B cell (primary cell): ENCODE data around the gene RNU5B-1. TPM values are rescaled to one million over a fixed set of nuclear protein-coding genes. Genes with fewer than 3 reads are reported as not detected.

ENCODE experiments used
- ATAC-seq: fragments of 200-7000 bp; cut with Tn5 transposase; one replicate; pipeline ENCODE4 v1.10.0; 2021; ENCODE audit warnings: low read depth, mild to moderate bottlenecking, moderate number of reproducible peaks, moderate library complexity
- CTCF ChIA-PET: fragments of 350-600 bp; sonication (Branson Sonifier 250); formaldehyde crosslinking; loops from one replicate; lab custom pipeline; 2021; ENCODE audit warnings: antibody characterized with exemption, inconsistent platforms; lab: Charles Lee
- POLR2A ChIA-PET: fragments of 350-600 bp; sonication (Branson Sonifier 250); formaldehyde crosslinking; loops from one replicate; lab custom pipeline; 2021; ENCODE audit warnings: antibody characterized with exemption; lab: Charles Lee
- DNase-seq: peaks from one replicate; pipeline ENCODE4 v3.0.0; 2013
- H2AFZ ChIP-seq: 2 replicates; pipeline ENCODE4 v1.6.1; 2012; ENCODE audit warnings: mild to moderate bottlenecking, low read depth, low read length; ENCODE audit not compliant: insufficient read depth, poor library complexity, severe bottlenecking
- H3K27ac ChIP-seq, 2 donors: 1 replicate in 1 of 2; 2 replicates in 1 of 2; pipeline ENCODE4 v1.5.1; 2012 to 2013; ENCODE audit warnings: low read length in 2 of 2, mild to moderate bottlenecking in 2 of 2, moderate library complexity in 1 of 2
- H3K27me3 ChIP-seq, 4 experiments: fragments of 200-600 bp in 1 of 4; sonication (generic) in 1 of 4; replicated peaks in 1 of 4; 1 replicate in 2 of 4; 2 replicates in 2 of 4; pipeline versions ENCODE4 v1.6.1 to v1.7.0; 2013 to 2016; ENCODE audit warnings: low read length in 3 of 4, mild to moderate bottlenecking in 2 of 4, mixed read lengths in 1 of 4, moderate library complexity in 1 of 4; ENCODE audit not compliant: insufficient read depth in 4 of 4, control insufficient read depth in 3 of 4; ENCODE audit errors: control extremely low read depth in 1 of 4
- H3K36me3 ChIP-seq, 2 experiments: replicated peaks in 1 of 2; 1 replicate in 1 of 2; 2 replicates in 1 of 2; pipeline versions ENCODE4 v1.6.1 to v1.7.1; 2013; ENCODE audit warnings: low read length in 1 of 2; ENCODE audit not compliant: insufficient read depth in 2 of 2, control insufficient read depth in 1 of 2; ENCODE audit errors: control extremely low read depth in 1 of 2, extremely low read depth in 1 of 2
- H3K4me1 ChIP-seq, 2 donors: fragments of 200-600 bp in 1 of 2; sonication (generic) in 1 of 2; 1 replicate in 1 of 2; 2 replicates in 1 of 2; pipeline versions ENCODE4 v1.5.1 to v1.6.1; 2013 to 2017; ENCODE audit warnings: low read length in 2 of 2; ENCODE audit not compliant: control insufficient read depth in 2 of 2, insufficient read depth in 2 of 2
- H3K4me2 ChIP-seq: replicated peaks from 2 replicates; pipeline ENCODE3; 2012; ENCODE audit warnings: mild to moderate bottlenecking, low read depth, low read length; ENCODE audit not compliant: poor library complexity, severe bottlenecking
- H3K4me3 ChIP-seq, 5 experiments: fragments of 200-600 bp in 1 of 5; sonication (generic) in 1 of 5; 1 replicate in 3 of 5; 2 replicates in 2 of 5; pipeline versions ENCODE4 v1.5.1 to v1.7.0; 2011 to 2016; ENCODE audit warnings: low read length in 4 of 5, mild to moderate bottlenecking in 4 of 5, low read depth in 2 of 5, control low read depth in 1 of 5, moderate library complexity in 1 of 5; ENCODE audit not compliant: insufficient read depth in 1 of 5; ENCODE audit errors: control extremely low read depth in 1 of 5, extremely low read depth in 1 of 5
- H3K79me2 ChIP-seq: fragments of 200-600 bp; sonication (generic); one replicate; pipeline ENCODE4 v1.6.0; 2016; ENCODE audit warnings: low read length; ENCODE audit not compliant: control insufficient read depth, insufficient read depth
- H3K9ac ChIP-seq: fragments of 200-600 bp; sonication (generic); 2 replicates; pipeline ENCODE4 v1.6.1; 2017; ENCODE audit warnings: mild to moderate bottlenecking, low read length, moderate library complexity
- H3K9me3 ChIP-seq, 3 donors: one replicate each; pipeline versions ENCODE4 v1.6.1 to v1.7.1; 2013; ENCODE audit warnings: low read length in 2 of 3; ENCODE audit not compliant: control insufficient read depth in 2 of 3, insufficient read depth in 1 of 3; ENCODE audit errors: control extremely low read depth in 1 of 3
- H4K20me1 ChIP-seq: 2 replicates; pipeline ENCODE4 v1.6.0; 2012; ENCODE audit warnings: mild to moderate bottlenecking, low read length; ENCODE audit not compliant: insufficient read depth, control insufficient read depth, poor library complexity, severe bottlenecking
- H3K27ac Mint-ChIP-seq: one replicate; pipeline ENCODE4 v1.8.0; 2021; ENCODE audit warnings: mixed read lengths
- H3K27me3 Mint-ChIP-seq: one replicate; pipeline ENCODE4 v1.8.0; 2021; ENCODE audit warnings: mixed read lengths
- H3K4me1 Mint-ChIP-seq: one replicate; pipeline ENCODE4 v1.8.0; 2021; ENCODE audit warnings: mixed read lengths
- H3K4me3 Mint-ChIP-seq: one replicate; pipeline ENCODE4 v1.8.0; 2021; ENCODE audit warnings: mixed read lengths
- H3K9me3 Mint-ChIP-seq: one replicate; pipeline ENCODE4 v1.8.0; 2022; ENCODE audit warnings: mixed read lengths; ENCODE audit not compliant: insufficient read depth
- EZH2 ChIP-seq: IDR thresholded peaks from 2 replicates; pipeline ENCODE4 v1.6.1; 2012; ENCODE audit warnings: borderline replicate concordance, low read depth, mild to moderate bottlenecking, moderate library complexity, low read length; ENCODE audit not compliant: insufficient read depth, poor library complexity, severe bottlenecking
- WGBS: methylation state at CpG from one replicate; pipeline ENCODE4 v1.1.5; 2013; ENCODE audit warnings: missing lambda C conversion rate; ENCODE audit not compliant: insufficient coverage; 5-methylcytosine and 5-hydroxymethylcytosine counted together
- intact Hi-C: fragments of 100-400 bp; cut with micrococcal nuclease; formaldehyde crosslinking; loops from one replicate; pipeline ENCODE4 v1.10.0; 2022
- polyA plus RNA-seq: library from polyadenylated mRNA; depleted of rRNA; stranded (reverse); fragments of >200 nt; gene quantifications from 2 replicates; pipeline ENCODE4 v1.2.3, GENCODE V29; 2012
- total RNA-seq, 2 donors: library from RNA; stranded (reverse); fragments of 120-200 nt in 1 of 2; gene quantifications; 1 replicate in 1 of 2; 2 replicates in 1 of 2; pipeline versions ENCODE4 v1.2.3 to v1.2.4, GENCODE V29; 2013 to 2022
- TF ChIP-seq, protein P1 (sequence below): fragments of 200-600 bp; IDR thresholded peaks from one replicate; pipeline ENCODE4 v1.8.0; 2022; ENCODE audit warnings: antibody characterized with exemption, mild to moderate bottlenecking

Gene RNU5B-1
- total and polyA plus RNA-seq, 2 donors (not counting 1 experiment from before 2014, with no cell fraction given), result 21.7 TPM; not detected in 1

DNA sequence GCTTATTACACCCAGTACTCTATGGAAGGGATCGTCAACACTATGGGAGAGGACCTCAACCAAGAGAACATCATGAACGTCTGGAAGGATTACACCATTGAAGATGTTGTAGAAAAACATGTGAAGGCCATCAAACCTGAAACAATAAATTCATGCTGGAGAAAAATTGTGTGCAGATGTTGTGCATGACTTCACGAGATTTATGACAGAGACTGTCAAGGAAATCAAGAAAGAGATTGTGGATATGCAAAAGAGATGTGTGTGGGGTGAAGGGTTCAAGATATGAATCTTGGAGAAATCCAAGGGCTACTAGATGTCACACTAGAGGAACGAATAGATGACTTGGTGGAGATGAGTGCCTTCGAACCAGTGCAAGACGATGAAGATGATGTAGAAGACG lies 14.2 kb upstream of the RNU5B-1 start:
- Histone ChIP-seq H3K4me1 (peaks cover 33 to 40% of the 10 kb centered on the region in 2 donors), H3K36me3 (no peaks in the 10 kb centered on the region), H3K9ac (no peak overlapping the region), H3K79me2 (peaks cover 13% of the 10 kb centered on the region), H3K4me3 (no peak overlapping the region), H3K27me3 (no peaks in the 10 kb centered on the region), H4K20me1 (no peaks in the 10 kb centered on the region), H3K4me2 (no peak overlapping the region), H3K27ac (no peak overlapping the region), H2AFZ (no peak overlapping the region), H3K9me3 (no peaks in the 10 kb centered on the region)
- no peaks in the 10 kb centered on the region for H3K27me3 Mint-ChIP-seq
- 97% methylated on average over 5 of the region's 7 CpGs for WGBS
- DNase-seq (no peak), ATAC-seq (no peak)
- CTCF ChIA-PET, result no interaction called here
- H3K4me3 Mint-ChIP-seq, result no peak overlapping the region
- H3K4me1 Mint-ChIP-seq, result peaks cover 38% of the 10 kb centered on the region
- POLR2A ChIA-PET, result no interaction called here
- no peak overlapping the region for H3K27ac Mint-ChIP-seq
- TF ChIP-seq, protein P1, sequence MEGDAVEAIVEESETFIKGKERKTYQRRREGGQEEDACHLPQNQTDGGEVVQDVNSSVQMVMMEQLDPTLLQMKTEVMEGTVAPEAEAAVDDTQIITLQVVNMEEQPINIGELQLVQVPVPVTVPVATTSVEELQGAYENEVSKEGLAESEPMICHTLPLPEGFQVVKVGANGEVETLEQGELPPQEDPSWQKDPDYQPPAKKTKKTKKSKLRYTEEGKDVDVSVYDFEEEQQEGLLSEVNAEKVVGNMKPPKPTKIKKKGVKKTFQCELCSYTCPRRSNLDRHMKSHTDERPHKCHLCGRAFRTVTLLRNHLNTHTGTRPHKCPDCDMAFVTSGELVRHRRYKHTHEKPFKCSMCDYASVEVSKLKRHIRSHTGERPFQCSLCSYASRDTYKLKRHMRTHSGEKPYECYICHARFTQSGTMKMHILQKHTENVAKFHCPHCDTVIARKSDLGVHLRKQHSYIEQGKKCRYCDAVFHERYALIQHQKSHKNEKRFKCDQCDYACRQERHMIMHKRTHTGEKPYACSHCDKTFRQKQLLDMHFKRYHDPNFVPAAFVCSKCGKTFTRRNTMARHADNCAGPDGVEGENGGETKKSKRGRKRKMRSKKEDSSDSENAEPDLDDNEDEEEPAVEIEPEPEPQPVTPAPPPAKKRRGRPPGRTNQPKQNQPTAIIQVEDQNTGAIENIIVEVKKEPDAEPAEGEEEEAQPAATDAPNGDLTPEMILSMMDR, result no peak
- no peak for TF ChIP-seq EZH2
- intact Hi-C loops, result no loop called here
- H3K9me3 Mint-ChIP-seq, result no peaks in the 10 kb centered on the region

DNA sequence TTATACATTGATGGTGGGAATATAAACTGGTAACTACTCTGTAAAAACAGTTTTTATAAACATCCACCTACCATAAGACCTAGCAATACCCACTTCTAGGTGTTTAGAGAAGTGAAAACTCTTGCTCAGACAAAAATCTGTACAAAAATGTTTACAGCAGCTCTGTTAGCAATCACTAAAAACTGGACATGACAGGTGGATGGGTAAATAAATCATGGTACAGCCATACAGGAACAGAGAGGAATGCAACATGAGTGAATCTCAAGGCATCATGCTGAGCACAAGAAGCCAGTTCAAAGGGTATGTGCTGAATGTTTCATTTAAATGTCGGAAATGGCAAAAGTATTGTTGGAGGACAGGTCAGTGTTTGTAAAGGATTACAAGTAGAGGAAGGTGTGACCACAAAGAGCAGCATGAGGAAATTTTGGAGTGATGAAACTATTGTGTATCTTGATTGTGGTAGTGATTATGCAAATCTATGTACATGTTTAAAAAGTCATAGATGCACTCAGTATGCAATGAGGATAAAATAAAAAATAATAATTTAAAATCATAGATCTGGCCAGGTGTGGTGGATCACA lies 11.4 kb upstream of the RNU5B-1 start:
- peak overlapping the region in 1 of 2 donors; percentile 39 for H3K27ac ChIP-seq
- H3K4me1 ChIP-seq, result peaks cover 31 to 43% of the 10 kb centered on the region in 2 donors
- H3K79me2 ChIP-seq, result no peaks in the 10 kb centered on the region
- no peak for TF ChIP-seq EZH2
- TF ChIP-seq, protein P1, result no peak
- no peaks in the 10 kb centered on the region for H4K20me1 ChIP-seq
- H3K9ac ChIP-seq, result no peak overlapping the region
- H3K4me3 ChIP-seq, result peak overlapping the region in 1 of 5 experiments; percentile 10
- peak overlapping the region; percentile 59 for H3K4me2 ChIP-seq
- Mint-ChIP-seq H3K4me1 (peaks cover 35% of the 10 kb centered on the region), H3K9me3 (no peaks in the 10 kb centered on the region), H3K27ac (no peak overlapping the region), H3K4me3 (peak overlapping the region; percentile 11), H3K27me3 (no peaks in the 10 kb centered on the region)
- intact Hi-C loops, result no loop called here
- WGBS, result 92% methylated on average over 1 of the region's 1 CpG
- H3K27me3 ChIP-seq, result no peaks in the 10 kb centered on the region
- ChIA-PET CTCF (no interaction called here), POLR2A (no interaction called here)
- no peak for DNase-seq
- no peaks in the 10 kb centered on the region for H3K36me3 ChIP-seq
- H3K9me3 ChIP-seq, result no peaks in the 10 kb centered on the region
- H2AFZ ChIP-seq, result peak overlapping the region; percentile 35
- ATAC-seq, result no peak
